ENCODE data around the gene B3GALT5.

- TF ChIP-seq CTCF (IDR thresholded peaks at IDR 0.05; ENCODE audit: poor library complexity) (no peak), EZH2 (IDR thresholded peaks at IDR 0.05; ENCODE audit: borderline replicate concordance) (no peak)
Observed at GRCh38 chr21:39604951-39605350, 7.8 kb upstream of the B3GALT5 start.
